Sigmoid colon (tissue), 4 donors: Measurements from ENCODE around the gene SPTBN1.
A peak's percentile ranks its signal among the peaks of the same experiment; 100 is the strongest.

ENCODE experiments used
- POLR2A ChIP-seq, 2 donors: fragments of 450-650 bp; IDR thresholded peaks; one replicate each; pipeline ENCODE4 v1.6.1; 2016; ENCODE audit warnings: antibody characterized with exemption in 2 of 2, mild to moderate bottlenecking in 2 of 2, moderate library complexity in 2 of 2
- POLR2AphosphoS5 ChIP-seq, 4 donors: sonication (generic); formaldehyde crosslinking; IDR thresholded peaks; one replicate each; pipeline ENCODE4 v1.6.1; 2017; ENCODE audit warnings: antibody characterized with exemption in 4 of 4
- TF ChIP-seq, protein P1 (sequence below), 4 experiments: fragments of 450-650 bp in 3 of 4; fragments of 200-600 bp in 1 of 4; IDR thresholded peaks; one replicate each; pipeline ENCODE4 v1.5.1; 2016 to 2019; ENCODE audit warnings: antibody characterized with exemption in 4 of 4, mild to moderate bottlenecking in 3 of 4, moderate library complexity in 2 of 4

DNA sequence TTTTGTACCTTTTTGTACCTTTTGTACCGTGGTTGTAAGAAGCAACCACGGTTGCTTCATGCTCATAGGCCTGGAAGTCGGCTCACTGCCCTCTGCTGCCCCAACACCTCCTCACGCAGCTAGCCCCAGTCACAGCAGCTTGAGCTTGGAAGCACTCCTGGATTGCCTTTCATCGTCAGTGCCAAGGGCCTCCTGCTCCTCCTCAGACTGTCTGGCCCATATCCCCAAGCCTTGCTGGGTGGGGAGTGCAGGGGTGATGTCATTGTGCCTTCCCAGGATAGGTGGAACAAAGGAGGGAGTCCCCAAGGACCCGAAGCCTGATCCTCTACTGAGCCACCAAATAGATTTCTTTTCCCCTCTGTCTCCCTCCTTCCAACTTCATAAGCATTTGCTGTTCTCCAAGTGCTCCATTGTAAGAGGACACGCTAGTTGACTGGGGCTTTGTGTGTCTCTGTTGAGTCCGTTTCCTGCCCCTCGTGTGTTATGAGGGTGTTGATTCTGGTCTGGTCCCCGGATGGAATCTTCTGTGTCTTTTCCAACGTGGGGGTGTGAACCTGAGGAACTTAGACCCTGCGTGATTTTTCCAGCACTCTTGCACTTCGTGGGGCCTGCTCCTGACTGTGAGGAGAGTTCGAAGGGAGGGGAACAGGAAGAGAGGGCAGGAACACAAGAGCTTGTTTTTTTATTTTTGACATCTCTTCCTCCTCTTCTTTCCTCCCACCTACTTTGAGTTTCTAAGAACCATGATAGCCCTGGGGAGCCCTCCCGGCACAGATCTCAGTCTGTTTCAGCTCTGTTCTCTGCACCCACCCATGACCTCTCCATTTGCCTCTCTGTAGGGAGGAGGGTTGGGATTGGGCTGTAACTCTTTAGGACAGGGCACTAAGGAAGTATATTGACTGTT lies 140.1 kb downstream of the SPTBN1 start:
- TF ChIP-seq, protein P1, sequence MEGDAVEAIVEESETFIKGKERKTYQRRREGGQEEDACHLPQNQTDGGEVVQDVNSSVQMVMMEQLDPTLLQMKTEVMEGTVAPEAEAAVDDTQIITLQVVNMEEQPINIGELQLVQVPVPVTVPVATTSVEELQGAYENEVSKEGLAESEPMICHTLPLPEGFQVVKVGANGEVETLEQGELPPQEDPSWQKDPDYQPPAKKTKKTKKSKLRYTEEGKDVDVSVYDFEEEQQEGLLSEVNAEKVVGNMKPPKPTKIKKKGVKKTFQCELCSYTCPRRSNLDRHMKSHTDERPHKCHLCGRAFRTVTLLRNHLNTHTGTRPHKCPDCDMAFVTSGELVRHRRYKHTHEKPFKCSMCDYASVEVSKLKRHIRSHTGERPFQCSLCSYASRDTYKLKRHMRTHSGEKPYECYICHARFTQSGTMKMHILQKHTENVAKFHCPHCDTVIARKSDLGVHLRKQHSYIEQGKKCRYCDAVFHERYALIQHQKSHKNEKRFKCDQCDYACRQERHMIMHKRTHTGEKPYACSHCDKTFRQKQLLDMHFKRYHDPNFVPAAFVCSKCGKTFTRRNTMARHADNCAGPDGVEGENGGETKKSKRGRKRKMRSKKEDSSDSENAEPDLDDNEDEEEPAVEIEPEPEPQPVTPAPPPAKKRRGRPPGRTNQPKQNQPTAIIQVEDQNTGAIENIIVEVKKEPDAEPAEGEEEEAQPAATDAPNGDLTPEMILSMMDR (IDR thresholded peaks at IDR 0.05), result no peak
- TF ChIP-seq POLR2A (IDR thresholded peaks at IDR 0.05), result no peak
- peak; percentile 61 to 76 (median 72) for TF ChIP-seq POLR2AphosphoS5 (IDR thresholded peaks at IDR 0.05)
